ENCODE measurements around the gene FAM169A.
"Not testable (repeated sequence)": the region's sequence is repeated elsewhere in the genome, so short reads cannot be mapped to it uniquely, and the experiment has no call there.

FAM169A gene

DNA sequence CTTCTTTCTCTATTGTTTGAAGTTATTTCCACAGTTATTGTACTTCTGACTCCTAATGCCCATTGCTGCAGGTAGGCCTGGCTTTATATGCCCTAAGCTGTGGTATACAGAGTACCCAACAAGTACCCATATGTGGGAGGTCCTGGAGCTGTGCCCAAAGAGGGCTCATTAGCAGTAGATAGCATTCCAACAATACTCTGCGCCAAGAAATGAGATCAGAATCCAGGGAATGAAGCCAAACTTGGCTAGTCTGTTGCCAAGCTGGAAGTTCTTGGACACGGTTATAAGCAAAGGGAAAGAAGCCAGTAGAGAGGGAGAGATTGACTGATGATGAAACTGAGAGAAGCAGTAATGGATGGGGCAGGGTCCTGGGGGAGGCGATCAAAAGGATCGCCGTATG lies 29.7 kb upstream of the FAM169A start:
- TF ChIP-seq, protein P1, sequence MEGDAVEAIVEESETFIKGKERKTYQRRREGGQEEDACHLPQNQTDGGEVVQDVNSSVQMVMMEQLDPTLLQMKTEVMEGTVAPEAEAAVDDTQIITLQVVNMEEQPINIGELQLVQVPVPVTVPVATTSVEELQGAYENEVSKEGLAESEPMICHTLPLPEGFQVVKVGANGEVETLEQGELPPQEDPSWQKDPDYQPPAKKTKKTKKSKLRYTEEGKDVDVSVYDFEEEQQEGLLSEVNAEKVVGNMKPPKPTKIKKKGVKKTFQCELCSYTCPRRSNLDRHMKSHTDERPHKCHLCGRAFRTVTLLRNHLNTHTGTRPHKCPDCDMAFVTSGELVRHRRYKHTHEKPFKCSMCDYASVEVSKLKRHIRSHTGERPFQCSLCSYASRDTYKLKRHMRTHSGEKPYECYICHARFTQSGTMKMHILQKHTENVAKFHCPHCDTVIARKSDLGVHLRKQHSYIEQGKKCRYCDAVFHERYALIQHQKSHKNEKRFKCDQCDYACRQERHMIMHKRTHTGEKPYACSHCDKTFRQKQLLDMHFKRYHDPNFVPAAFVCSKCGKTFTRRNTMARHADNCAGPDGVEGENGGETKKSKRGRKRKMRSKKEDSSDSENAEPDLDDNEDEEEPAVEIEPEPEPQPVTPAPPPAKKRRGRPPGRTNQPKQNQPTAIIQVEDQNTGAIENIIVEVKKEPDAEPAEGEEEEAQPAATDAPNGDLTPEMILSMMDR (IDR thresholded peaks at IDR 0.05; ENCODE audit: control insufficient read depth, extremely low read depth, insufficient read depth) = no peak
- DNase-seq (ENCODE audit: low read depth) = peak; percentile 91
- no peak overlapping the region for H3K4me3 ChIP-seq (ENCODE audit: low read depth, low read length)

DNA sequence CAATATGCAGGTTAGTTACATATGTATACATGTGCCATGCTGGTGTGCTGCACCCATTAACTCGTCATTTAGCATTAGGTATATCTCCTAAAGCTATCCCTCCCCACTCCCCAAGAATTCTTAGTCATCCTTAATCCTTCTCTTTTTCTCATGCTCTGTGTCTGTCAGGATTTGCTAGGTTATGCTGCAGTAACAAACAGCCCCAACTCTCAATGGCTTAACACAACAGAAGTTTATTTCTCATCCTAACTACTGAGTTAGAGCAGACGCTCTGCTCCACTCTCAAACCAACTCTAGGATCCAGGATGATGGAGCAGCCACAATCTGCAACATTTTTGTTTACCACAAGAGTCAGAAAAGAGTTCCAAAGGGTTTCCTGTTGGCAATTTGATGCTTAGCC lies 28.2 kb upstream of the FAM169A start:
- no peak overlapping the region for H3K4me3 ChIP-seq (ENCODE audit: low read depth, low read length)
- TF ChIP-seq, protein P1 (IDR thresholded peaks at IDR 0.05; ENCODE audit: control insufficient read depth, extremely low read depth, insufficient read depth) = no peak
- no peak for DNase-seq (ENCODE audit: low read depth)

DNA sequence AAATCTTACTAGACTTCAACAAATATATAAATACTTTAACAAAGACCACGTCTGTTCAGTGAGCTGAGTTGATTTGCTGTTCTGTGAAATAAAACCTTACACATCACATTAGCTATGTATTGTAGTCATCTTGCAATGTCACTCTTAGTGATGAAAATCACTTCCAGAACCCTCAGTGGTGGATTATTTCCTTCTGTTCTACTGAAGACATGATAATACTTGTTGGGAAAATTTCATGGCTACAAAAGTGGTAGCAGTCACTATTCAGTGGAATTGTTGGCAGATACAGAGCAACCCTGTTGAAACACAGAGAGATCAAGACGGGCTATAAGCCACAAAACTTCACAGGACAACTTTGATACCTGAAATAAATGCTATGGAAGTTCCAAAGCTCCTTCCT lies 26.7 kb upstream of the FAM169A start:
- no peak for DNase-seq (ENCODE audit: low read depth)
- H3K4me3 ChIP-seq (ENCODE audit: low read depth, low read length) = no peak overlapping the region

DNA sequence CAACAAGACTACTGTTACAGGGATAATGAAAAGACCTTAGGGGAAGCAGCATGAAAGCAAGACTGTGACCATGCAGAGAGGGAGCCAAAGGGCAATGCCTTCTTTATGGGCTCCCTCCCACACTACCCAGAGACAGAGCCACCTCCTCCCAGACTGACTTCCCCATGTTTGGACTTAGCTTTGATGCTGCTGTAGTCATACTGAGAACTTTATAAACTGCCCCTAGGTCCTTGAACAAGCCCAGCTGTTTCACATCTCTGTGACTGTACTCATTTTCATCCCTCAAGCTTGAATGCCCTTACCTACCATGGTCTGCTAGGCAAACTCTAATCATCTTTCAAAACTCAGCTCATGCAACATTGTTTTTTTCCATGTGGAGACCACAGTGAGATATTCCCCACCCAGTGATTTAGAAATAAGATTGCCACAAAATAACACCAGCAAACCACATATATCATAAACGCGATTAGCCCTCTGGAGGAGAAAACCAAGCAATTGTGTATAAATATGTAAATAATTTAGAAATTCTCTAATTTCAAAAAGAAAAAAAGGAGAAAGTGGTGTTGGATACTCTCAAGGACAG lies 23.4 kb upstream of the FAM169A start:
- no peak for DNase-seq (ENCODE audit: low read depth)
- TF ChIP-seq, protein P1 (IDR thresholded peaks at IDR 0.05; ENCODE audit: control insufficient read depth, extremely low read depth, insufficient read depth) = no peak
- H3K4me3 ChIP-seq (ENCODE audit: low read depth, low read length) = no peak overlapping the region

More for the DNA sequence above, 26.7 kb upstream of the FAM169A start:
- TF ChIP-seq, protein P1 (IDR thresholded peaks at IDR 0.05; ENCODE audit: control insufficient read depth, extremely low read depth, insufficient read depth) = no peak

DNA sequence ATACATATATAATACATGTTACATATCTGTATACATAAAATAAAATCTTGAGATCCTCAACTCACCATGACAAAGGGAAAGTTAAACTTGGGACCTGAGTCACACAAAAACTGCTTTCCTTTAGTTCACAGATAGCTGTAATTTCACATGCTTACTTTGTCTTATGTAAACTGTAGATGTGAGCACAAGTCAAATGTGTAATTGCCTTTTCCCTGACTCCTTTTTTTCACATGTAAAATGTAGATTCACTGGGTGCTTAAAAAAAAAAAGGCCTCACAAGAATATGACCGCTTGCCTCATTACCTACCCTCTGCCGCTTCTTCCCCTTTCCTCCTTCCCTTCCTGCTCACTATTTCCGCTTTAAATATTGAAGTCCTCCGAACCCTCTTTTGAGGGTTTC lies 21.9 kb upstream of the FAM169A start:
- TF ChIP-seq, protein P1 (IDR thresholded peaks at IDR 0.05; ENCODE audit: control insufficient read depth, extremely low read depth, insufficient read depth) = no peak
- no peak for DNase-seq (ENCODE audit: low read depth)
- no peak overlapping the region for H3K4me3 ChIP-seq (ENCODE audit: low read depth, low read length)

DNA sequence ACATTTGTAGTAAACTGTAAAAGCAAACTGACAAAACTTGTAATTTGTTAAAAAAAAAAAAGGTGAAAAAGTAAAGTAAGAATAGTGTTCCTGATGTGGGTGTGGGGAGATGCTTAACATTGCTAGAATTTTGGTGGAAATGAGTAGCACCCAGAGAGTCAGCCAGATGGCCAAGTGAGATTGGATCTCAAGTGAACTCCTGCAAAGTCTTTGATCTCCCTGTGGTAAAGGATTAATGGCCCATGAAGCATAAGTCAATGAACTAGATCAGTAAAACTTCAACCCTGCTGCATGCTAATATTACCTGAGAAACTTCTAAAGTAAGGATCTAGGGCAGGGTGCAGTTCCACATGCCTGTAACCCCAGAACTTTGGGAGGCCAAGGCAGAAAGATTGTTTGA lies 19.0 kb upstream of the FAM169A start:
- TF ChIP-seq, protein P1 (IDR thresholded peaks at IDR 0.05; ENCODE audit: control insufficient read depth, extremely low read depth, insufficient read depth) = no peak
- DNase-seq (ENCODE audit: low read depth) = no peak

DNA sequence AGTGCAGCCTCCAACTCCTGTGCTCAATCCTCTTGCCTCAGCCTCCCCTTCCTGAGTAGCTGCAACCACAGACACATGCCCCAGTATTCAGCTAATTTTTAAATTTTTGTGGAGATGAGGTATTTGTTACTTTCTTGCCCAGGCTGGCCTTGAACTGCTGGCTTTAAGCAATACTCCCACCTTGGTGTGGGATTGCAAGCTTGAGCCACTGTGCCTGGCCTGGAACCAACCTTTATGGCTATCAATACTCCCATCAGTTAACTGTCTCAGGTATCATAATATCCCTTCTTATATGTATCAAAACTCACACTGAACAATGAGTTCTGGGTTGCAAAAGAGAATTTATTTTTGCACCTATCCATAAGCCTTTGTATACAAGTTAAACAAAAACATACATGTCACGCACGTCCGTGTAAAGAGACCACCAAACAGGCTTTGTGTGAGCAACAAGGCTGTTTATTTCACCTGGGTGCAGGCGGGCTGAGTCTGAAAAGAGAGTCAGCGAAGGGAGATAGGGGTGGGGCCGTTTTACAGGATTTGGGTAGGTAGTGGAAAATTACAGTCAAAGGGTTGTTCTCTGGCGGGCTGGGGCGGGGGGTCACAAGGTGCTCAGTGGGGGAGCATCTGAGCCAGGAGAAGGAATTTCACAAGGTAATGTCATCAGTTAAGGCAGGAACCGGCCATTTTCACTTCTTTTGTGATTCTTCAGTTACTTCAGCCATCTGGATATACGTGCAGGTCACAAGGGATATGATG lies 16.4 kb upstream of the FAM169A start:
- H3K4me3 ChIP-seq (ENCODE audit: low read depth, low read length); DNase-seq (ENCODE audit: low read depth): not testable (repeated sequence)

More for the DNA sequence above, 19.0 kb upstream of the FAM169A start:
- no peak overlapping the region for H3K4me3 ChIP-seq (ENCODE audit: low read depth, low read length)

Data from LNCaP clone FGC (cell line).